ENCODE results near the gene DNPEP.

The DNPEP gene

DNA sequence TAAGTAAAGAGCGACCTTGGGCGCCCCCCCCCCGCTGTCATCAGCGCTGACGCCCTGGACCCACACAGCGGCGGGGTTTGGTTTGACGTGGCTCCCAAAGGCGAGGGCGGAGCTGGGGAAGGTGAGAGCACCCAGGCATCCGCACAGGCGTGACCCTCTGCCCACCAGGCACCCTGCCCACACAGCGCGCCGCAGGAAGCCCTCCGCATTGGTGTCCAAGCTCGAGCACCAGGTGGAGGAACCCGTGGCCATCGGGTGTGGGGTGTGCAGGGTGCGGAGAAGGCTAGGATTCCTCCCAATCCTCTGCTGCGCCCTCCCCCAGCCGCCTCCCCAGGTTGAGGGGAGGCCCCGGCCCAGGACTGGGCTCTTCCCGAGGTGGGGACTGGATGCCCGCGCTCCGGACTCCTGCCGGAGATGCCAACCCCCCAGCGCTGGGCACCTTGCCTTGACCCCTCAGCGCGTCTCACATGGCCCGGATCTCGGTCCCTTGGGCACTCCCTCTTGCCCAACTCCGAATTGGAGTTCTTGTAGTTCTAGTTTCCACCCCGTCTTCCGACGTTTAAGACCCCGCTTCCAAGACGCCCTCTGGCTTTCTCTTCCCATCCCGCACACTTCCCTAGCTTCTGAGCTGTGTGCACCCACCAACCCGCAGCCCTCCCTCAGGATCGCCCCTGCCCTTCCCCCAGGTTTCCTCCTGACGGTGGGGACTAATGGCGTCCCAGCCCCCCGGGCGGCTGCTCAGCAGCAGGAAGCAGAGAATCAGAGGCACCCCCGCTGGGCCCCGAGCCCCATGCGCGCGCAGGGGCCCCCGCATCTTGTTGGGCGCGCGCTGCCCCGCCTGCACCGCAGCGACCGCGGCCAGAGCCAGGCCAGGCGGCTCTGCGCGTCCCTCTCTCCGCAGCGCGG is 29.3 kb downstream of the DNPEP start:
- DNase-seq, result no peak

GRCh38 chr2:219356834-219357233 is 30.9 kb downstream of the DNPEP start:
- no peak for DNase-seq

DNA sequence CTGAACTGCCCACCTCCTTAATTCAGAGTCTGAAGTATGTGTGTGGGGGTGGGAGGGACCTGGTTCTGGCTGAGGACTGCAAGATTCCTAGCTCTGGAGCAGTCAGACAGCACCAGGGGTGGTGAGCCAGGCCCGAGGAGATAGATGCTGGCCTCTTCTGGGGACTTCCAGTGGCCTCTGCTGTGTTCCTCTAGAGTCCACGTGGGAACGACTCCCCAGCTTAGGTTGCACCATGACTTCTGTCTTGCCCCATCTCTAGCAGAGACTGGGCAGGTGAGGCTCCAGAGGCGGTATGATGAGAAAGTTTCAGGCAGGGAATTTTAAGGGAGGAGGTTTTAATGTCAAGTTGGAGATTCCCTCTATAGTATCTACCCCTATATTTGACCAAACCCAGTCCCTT is 33.1 kb downstream of the DNPEP start:
- no peak for DNase-seq

- no peak for DNase-seq
These were observed 34.6 kb downstream of the DNPEP start for GRCh38 chr2:219353129-219353528.

GRCh38 chr2:219352448-219353023 is 35.2 kb downstream of the DNPEP start:
- peak; percentile 62 for DNase-seq

DNA sequence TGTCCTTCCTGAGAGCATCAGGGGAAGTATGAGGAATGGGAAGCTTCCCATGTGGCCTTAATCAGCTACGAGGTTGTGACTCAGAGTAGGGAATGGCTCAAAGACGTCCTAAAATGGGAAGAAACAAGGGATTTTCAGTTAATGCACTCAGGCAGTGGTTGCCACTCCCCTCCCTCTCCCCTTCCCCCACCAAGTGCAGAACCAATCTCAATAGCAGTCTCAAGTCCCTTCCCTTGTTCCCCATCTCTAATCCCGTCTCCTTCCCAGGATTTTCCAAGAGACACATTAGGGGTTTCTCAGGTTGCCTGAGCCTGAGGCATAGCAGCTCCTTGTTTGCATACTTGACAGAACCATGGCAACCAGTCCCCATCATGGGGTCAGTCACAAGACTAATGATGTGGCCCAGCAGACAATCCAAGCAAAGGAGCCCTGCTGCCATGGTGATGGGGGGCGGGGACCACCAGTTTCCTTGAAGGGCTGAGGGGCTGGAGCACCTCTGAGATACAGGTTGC is 36.9 kb downstream of the DNPEP start:
- no peak for DNase-seq

- DNase-seq, result no peak
These were observed 37.5 kb downstream of the DNPEP start for GRCh38 chr2:219350215-219350614.

DNA sequence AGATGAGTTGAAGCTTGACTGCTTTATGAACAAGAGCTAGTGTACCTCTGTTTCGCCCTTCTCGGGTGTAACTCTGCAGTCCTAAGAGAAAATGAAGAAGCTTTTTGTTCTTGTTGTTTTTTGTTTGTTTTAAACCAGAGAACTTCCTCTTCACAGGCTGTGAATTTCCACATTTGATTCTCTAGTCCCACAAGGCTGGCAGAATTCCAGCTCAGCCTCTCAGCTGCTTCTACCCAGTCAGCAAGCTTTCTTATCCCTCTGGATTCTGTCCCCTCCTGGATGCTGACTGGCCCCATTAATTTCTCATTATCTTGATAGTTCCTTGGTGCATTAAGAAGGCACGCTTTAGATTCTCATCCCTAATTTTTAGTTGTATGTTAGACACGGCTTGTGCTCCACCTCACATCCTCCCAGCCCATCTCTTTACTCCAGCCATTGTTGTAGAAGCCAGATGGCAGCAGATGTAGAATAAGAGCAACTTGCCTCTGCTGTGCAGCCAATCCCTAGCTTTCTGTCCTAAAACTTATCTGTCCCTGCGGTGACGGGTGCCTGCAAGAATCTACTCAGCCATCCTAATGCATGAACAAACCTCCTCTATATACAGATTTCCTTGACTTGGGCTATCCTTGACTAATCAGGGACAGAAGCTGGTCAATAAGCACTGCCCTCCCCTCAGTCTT is 42.8 kb downstream of the DNPEP start:
- DNase-seq, result no peak

GRCh38 chr2:219335373-219335786 is 52.3 kb downstream of the DNPEP start:
- DNase-seq, result no peak

DNA sequence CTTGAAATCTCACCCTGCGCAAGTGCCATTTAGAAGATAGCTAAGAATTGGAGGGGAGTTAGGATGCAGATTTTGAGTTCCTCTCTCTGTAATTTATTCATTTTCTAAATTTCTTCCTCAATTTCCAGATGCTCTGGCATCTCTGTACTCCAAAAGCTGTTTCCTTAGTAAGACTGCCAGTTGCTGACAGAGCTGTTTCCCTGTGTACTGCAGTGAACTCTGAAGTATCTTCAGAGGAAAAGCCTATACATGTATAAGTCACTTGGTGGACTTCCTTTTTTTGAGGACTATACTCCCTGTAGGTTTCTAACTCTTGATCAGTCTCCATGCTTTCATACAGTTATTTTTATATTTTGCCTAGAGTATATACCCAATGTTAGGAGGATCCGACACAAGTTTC is 53.6 kb downstream of the DNPEP start:
- DNase-seq, result no peak

DNA sequence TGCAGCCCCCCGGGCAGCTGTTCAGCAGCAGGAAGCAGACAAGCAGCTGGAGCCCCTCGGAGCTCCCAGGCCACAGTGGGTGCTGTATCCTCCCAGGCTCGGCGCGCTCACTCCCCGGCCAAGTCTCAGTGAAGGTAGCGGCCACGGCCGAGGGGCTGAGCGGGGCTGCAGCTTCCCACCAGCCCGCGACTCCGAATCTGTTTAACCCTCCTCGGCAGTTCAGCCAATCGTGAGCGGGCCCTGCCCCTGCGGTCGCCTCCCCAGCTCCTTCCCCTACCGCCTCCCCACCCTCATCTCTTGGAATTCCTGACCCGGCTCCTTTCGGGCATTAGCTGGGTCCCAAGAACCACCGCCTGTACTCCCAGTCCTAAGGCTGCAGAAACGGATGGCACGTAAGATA is 55.2 kb downstream of the DNPEP start, which contains the start of gene RESP18:
TSS of gene RESP18 (minus strand) at position 203 of the 400 bp plus-strand sequence.
- DNase-seq, result no peak

DNA sequence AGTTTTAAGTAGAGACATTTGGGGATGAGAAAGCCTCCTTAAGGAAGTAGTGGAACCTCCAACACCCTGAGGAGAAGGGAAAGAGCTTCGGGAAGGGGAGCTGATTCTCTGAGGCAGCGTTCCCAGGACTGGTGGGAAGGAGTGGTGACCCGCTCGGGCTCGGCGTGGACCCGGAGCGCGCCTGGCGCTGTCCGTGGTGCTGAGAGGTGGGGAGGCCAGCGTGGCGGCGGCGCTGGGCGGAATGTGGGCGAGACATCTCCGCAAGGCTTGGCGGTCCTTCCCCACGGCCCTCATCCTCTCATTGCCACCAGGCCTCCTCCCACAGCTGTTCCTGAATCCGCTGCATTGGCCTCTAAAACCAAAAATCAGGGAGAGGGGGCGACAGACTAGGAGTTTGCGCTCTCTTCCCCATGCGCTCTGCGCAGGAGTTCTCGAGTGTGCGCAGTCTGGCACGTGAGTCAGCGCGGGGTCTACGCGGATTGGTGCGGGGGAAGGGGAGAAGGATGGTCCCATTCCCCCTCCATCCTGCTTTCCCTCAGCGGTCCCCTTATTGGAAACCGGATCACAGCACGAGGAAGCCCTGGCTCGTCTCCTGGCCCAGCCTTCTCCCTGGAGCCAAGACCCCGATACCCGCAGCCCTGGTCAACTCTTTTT is 56.0 kb downstream of the DNPEP start:
- DNase-seq, result no peak

DNA sequence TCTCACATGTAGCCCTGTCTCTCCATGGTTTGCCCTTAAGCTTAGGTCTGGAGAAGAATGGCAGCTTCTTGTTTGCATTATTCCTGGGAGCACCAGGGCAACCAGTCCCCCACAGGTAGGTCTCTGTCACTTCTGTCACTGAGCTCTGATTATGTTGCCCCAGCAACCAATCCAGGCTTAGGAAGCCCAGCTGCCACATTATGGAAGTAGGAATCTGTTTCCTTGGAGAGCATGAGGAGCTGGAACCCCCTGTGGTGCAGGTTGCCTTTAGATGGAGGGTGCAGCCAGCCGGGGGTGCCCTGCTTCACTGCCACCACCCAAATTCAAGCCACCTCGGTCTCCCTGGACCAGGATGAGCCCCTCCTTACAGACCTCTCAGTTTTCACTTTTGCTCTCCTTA is 60.0 kb downstream of the DNPEP start:
- DNase-seq, result no peak

- no peak for DNase-seq
These were observed 61.9 kb downstream of the DNPEP start for GRCh38 chr2:219325657-219326315.

GRCh38 chr2:219325136-219325535 is 62.6 kb downstream of the DNPEP start:
- no peak for DNase-seq

DNA sequence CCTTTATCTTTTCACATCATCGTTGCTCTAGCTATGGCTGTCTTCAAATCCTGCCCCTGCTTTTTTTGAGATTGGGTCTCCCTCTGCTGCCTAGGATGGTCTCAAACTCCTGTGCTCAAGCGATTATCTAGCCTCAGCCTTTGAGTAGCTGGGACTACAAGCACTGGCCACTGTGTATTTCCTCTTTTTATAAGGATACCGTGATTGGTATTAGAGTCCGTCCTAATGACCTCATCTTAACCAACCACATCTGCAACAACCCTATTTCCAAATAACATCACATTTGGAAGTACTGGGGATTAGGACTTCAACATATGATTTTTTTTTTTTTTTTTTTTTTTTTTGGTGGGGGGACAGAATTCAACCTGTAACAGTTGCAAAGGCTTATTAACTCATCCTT is 64.3 kb downstream of the DNPEP start:
- DNase-seq, result no peak

Measured in 8988T (cell line).